Embryonic facial prominence (tissue), 1 donor: ENCODE data around the gene DPP6.
A peak's percentile ranks its signal among the peaks of the same experiment; 100 is the strongest.
"Not testable (repeated sequence)": the region's sequence is repeated elsewhere in the genome, so short reads cannot be mapped to it uniquely, and the experiment has no call there.

ENCODE experiments used
- DNase-seq: peaks from one replicate; pipeline ENCODE4 v3.0.0-alpha.2; 2016; ENCODE audit errors: extremely low spot score

DPP6 gene

GRCh38 chr7:154051643-154052529 lies at the start of gene DPP6:
Gene DPP6 (plus strand): TSS chr7:154052398.
- not testable (repeated sequence) for DNase-seq

GRCh38 chr7:154009423-154009911 lies 42.7 kb upstream of the DPP6 start:
- DNase-seq: not testable (repeated sequence)

GRCh38 chr7:154010726-154011568 lies 41.3 kb upstream of the DPP6 start:
- not testable (repeated sequence) for DNase-seq

GRCh38 chr7:154012800-154013199 lies 39.4 kb upstream of the DPP6 start:
- not testable (repeated sequence) for DNase-seq

- not testable (repeated sequence) for DNase-seq
Observed at GRCh38 chr7:154015636-154016035, 36.6 kb upstream of the DPP6 start.

GRCh38 chr7:154018354-154018753 lies 33.8 kb upstream of the DPP6 start:
- DNase-seq: not testable (repeated sequence)

GRCh38 chr7:154027805-154028204 lies 24.4 kb upstream of the DPP6 start:
- not testable (repeated sequence) for DNase-seq

GRCh38 chr7:154030476-154031080 lies 21.6 kb upstream of the DPP6 start:
- not testable (repeated sequence) for DNase-seq

- DNase-seq: not testable (repeated sequence)
Observed at GRCh38 chr7:154039466-154040165, 12.6 kb upstream of the DPP6 start.

- not testable (repeated sequence) for DNase-seq
Observed at GRCh38 chr7:154050394-154050793, 1.8 kb upstream of the DPP6 start.

- DNase-seq: not testable (repeated sequence)
Observed at GRCh38 chr7:154051006-154051642, 1.1 kb upstream of the DPP6 start.

GRCh38 chr7:154052530-154053252 lies 493 bp downstream of the DPP6 start:
- DNase-seq: not testable (repeated sequence)

- not testable (repeated sequence) for DNase-seq
Observed at GRCh38 chr7:154053466-154054312, 1.5 kb downstream of the DPP6 start.

GRCh38 chr7:154054664-154055063 lies 2.5 kb downstream of the DPP6 start:
- not testable (repeated sequence) for DNase-seq

GRCh38 chr7:154055491-154056106 lies 3.4 kb downstream of the DPP6 start:
- peak; percentile 59 for DNase-seq

GRCh38 chr7:154058783-154059182 lies 6.6 kb downstream of the DPP6 start:
- DNase-seq: not testable (repeated sequence)

- not testable (repeated sequence) for DNase-seq
Observed at GRCh38 chr7:154060551-154060950, 8.4 kb downstream of the DPP6 start.

GRCh38 chr7:154071833-154072232 lies 19.6 kb downstream of the DPP6 start:
- not testable (repeated sequence) for DNase-seq
